ENCODE data around the gene MAP4K5.

GRCh38 chr14:50512463-50512862, 19.9 kb downstream of the MAP4K5 start:
- no peak for TF ChIP-seq POLR2A (IDR thresholded peaks at IDR 0.05; ENCODE audit: low read depth, low read length)
- TF ChIP-seq POLR2AphosphoS5 (IDR thresholded peaks at IDR 0.05; ENCODE audit: low read depth, low read length) = no peak
- TF ChIP-seq SPI1 (IDR thresholded peaks at IDR 0.05; ENCODE audit: low read depth, low read length) = no peak
